GM21528 (cell line): ENCODE results near the gene LMNTD2.
"Not testable (repeated sequence)": the region's sequence is repeated elsewhere in the genome, so short reads cannot be mapped to it uniquely, and the experiment has no call there.

Experiments
- ATAC-seq: cut with Tn5 transposase; IDR thresholded peaks from one replicate; pipeline ENCODE4 v1.9.1; 2021; ENCODE audit warnings: mild to moderate bottlenecking, moderate library complexity; ENCODE audit not compliant: unreplicated experiment, low FRiP score

LMNTD2 gene

DNA sequence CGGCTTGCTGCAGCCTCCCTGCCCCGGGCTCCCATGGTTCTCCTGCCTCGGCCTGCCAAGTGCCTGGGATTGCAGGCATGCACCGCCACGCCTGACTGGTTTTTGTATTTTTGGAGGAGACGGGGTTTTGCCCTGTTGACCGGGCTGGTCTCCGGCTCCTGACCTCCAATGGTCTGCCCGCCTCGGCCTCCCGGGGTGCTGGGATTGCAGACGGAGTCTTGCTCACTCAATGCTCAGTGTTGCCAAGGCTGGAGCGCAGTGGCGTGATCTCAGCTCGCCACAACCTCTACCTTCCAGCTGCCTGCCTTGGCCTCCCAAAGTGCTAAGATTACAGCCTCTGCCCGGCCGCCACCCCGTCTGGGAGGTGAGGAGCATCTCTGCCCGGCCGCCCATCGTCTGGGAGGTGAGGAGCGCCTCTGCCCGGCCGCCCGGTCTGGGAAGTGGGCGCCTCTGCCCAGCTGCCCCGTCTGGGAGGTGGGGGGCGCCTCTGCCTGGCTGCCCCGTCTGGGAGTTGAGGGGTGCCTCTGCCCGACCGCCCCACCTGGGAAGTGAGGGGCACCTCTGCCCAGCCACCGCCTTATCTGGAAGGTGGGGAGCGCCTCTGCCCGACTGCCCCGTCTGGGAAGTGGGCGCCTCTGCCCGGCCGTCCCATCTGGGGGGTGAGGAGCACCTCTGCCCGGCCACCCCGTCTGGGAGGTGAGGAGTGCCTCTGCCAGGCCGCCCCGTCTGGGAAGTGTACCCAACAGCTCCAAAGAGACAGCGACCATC lies 43.4 kb downstream of the LMNTD2 start:
- ATAC-seq = not testable (repeated sequence)

DNA sequence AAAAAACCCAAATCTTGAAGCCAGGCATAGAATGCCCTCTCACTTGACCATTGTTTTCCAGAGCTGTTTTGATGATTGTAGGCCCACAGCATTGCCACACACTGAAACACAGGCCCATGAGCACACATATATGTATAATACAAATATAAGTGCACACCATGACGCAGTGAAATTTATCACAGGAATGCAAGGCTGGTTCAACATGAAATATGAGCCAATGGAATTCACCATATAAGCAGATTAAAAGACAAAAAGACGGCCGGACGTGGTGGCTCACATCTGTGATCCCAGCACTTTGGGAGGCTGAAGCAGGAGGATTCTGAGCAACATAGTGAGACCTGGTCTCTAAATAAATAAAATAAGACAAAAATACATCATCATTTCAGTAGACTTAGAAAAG lies 44.1 kb downstream of the LMNTD2 start:
- no peak for ATAC-seq

DNA sequence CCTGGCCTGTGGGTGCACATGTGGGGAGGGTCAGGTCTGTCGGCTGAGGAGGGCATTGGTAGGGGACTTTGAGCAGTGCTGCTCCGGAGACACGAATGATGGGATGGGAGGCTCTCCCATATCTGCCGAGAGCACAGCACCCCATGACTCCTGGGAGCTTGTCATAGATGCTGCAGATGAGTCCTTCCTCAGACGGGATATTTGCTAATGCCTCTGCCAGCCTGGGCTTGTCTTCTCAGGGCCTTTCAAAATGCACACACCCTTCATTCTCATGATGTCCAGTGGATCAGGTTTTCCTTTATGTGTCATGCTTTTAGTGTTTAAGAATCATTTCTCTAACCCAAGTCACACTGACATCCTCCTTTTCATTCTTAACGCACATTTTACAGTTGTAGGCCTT lies 45.4 kb downstream of the LMNTD2 start:
- no peak for ATAC-seq

DNA sequence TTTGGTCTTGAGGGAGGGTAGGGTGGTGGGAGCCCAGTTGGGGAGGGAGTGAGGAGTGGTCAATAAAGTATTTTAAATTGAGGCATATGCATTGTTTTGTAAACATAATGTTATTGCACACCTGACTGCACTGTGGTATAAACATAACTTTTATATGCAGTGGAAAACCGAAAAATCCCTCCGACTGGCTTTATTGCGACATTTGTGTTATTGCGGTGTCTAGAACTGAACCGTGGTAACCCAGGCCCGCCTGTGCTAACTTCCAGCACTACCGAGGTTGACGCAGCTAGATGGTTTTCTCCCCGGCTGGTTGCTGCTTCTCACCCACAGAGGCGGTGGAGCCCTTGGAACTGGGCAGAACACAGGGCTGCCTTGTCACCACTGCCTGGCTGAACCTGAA lies 45.9 kb downstream of the LMNTD2 start:
- no peak for ATAC-seq

DNA sequence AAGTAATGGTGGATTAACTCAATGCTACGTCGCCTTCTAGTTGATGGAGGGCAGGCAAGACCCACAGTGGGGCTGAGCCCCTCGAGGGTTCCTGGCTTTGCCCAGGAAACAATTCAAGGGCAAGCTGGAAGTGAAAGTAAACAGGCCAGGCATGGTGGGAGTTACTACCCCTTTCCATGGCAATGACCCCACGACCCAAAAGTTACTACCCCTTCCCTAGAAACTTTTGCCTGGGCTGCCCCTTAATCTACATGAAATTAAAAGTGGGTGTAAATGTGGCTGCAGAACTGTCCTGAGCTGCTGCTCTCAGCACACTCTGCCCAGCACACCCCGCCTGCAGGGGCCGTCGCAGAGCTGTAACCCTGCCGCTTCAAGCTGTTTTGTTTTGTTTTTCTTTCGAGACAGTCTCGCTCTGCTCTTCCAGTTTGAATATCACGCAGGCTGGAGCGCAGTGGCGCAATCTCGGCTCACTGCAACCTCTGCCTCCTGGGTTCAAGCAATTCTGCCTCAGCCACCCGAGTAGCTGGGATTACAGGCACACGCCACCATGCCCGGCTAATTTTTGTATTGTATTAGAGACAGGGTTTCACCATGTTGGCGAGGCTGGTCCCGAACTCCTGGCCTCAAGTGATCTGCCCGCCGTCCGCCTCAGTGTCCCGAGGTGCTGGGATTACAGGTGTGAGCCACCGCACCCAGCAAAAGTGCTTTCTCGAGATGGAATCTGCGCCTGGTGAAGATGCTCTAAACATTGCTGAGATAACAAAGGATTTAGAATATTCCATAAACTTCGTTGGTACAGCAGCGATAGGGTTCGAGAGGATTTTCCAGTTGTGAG lies 47.6 kb downstream of the LMNTD2 start:
- no peak for ATAC-seq

DNA sequence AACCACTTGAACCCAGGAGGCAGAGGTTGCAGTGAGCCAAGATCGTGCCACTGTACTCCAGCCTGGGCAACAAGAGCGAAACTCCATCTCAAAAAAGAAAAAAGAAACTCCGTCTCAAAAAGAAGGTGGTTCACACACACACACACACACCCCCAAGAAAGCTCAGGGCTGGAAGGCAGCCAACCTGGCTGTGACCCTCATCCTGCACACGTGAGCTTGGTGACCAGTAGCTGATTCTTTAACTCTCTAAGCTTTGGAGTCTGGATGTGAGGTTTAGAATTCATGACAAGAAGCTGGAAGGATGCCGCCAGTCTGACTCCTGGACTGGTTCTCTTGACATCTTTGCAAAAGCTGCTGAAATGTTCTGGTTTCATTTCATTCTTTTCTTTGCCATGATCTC lies 51.6 kb downstream of the LMNTD2 start:
- no peak for ATAC-seq

DNA sequence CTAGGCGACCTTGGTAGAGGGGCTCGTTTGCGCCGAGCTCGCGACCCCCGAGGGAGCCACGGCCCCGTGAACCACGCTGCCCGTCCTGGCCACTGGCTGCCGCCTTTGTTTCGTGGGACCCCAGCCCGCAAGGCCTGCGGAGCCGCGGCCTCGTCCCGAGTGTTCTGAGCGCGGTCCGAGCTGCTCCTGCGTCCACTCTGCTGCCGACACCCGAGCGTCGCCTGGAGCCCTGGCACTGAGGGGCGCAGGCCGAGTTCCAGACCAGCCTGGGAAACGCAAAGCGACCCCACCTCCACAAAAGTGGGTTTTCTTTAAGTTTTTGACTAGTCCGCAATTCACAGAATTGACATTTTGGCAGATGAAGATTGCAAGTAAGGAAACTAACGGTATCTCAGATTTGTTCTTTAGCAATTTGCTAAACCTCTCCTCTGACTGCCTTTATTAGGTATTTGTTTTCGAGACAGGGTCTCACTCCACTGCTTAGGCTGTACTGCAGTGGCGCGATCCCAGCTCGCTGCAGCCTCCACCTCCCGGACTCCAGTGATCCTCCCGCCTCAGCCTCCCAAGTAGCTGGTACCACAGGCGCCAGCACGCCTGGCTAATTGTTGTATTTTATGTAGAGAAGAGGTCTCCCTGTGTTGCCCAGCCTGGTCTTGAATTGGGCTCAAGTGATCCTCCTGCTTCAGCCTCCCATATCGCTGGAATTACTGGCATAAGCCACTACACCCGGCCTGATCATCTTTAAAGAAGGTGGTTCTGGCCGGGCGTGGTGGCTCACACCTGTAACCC lies 52.6 kb downstream of the LMNTD2 start:
- no peak for ATAC-seq

DNA sequence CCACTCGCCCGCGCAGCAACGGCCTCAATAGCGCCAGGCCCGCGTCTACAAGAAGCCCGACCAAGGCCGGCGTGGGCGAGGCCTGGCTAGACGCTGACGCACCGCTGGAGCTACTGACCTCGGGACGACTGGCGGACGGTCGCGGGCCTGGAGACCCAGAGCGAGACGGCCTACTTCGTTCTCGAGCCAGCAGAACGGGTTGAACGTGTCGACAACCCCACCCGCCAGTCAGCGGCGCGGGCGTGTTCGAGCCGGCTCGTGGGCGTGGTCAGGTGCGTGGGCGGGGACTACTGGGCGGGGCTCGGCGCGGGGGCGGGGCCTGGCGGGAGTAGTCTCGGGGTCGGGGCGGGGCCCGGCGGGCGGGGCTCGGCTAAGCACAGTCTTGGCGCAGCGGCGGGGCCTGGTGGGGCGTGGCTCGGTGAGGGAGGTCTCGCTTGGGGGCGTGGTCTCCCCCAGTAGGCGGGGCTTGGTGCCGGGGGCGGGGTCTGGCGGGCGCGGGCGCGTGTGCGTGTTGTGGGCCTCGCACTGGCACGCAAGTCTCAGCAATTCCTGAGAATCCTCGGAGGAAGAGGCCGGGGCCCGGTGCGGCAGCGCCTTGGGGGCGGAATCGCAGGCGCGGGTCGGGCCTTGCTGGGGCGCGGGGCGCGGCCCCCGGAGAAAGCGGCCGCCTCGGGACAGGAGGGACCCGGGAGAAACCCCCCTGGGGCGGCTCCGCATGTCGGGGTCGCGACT lies 53.4 kb downstream of the LMNTD2 start, which contains the start of gene RNH1:
Gene RNH1 (minus strand): TSS at position 248 of the 732 bp plus-strand sequence. CDS start 5,080 bp downstream, outside the sequence.
- peak; percentile 44 for ATAC-seq

DNA sequence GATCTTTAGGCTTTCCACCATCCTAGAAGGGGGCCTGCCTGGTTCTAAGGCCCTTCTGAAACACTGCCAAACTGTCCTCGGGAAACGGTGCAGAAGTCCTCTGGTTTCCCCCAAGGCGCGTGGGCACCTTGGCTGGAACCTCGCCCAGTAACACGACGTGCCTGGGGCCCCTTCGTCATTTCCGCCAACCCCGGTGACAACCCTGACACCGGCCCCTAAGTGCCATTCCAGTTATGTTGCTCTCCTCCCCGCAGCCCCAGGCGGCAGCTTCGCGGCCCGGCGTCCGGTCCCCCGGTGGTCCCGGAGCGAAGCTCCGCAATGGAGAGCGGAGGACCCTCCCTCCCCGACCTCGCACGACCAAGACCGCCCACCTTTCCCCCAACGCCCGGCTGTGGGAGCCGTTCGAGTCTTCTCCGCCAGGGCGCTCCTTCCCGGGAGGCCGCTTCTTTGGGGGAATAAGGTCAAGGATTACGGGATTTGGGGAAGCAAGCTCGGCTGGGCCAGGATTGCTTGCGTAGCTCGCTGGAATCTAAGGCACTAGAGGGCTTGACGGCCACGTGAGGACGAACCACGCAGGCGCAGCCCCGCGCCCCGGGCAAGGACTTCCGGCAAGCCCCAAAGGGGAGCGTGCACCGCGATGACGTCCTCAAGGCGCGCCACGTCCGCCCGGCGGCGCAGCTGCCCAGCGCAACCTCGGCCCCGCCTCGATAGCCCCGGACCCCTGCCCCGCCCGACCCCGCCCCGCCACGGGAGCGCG lies 54.1 kb downstream of the LMNTD2 start:
- peak; percentile 74 for ATAC-seq

DNA sequence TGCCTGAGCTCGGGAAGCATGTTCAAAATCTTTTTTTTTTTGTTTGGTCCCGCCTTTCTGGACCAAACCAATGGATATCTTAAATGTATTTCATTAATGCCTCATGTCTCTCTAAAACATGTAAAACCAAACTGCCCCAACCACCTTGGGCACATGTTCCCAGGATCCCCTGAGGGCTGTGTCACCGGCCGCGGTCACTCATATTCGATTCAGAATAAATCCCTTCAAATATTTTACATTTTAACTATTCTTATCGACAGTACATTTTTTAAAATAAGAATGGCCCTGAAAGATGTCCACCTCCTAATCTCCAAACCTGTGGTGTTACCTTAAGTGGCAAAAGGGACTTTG lies 55.6 kb downstream of the LMNTD2 start:
- ATAC-seq = no peak
